ENCODE results near the gene NAA38. TPM values are rescaled to one million over a fixed set of nuclear protein-coding genes. Genes with fewer than 3 reads are reported as not detected.

Gene NAA38
- total RNA-seq, 1 donor from 2014 or later, result 64.9 TPM

GRCh38 chr17:7840875-7841274 is 16.5 kb downstream of the NAA38 start:
- Mint-ChIP-seq H3K4me1 (ENCODE audit: unreplicated experiment) (peaks cover 43% of the 10 kb centered on the region), H3K9me3 (no peaks in the 10 kb centered on the region), H3K4me3 (peak overlapping the region; percentile 96), H3K36me3 (peaks cover 9% of the 10 kb centered on the region), H3K27me3 (no peaks in the 10 kb centered on the region), H3K27ac (peak overlapping the region; percentile 98)
- DNase-seq (ENCODE audit: extremely low spot score, unreplicated experiment), result no peak
- TF ChIP-seq CTCF (conservative IDR thresholded peaks at IDR 0.05), result no peak

- no peak for TF ChIP-seq CTCF (conservative IDR thresholded peaks at IDR 0.05)
- Mint-ChIP-seq H3K36me3 (peaks cover 9% of the 10 kb centered on the region), H3K9me3 (no peaks in the 10 kb centered on the region), H3K27me3 (no peaks in the 10 kb centered on the region), H3K27ac (peak overlapping the region; percentile 98), H3K4me1 (ENCODE audit: unreplicated experiment) (peaks cover 43% of the 10 kb centered on the region), H3K4me3 (peak overlapping the region; percentile 96)
- DNase-seq (ENCODE audit: extremely low spot score, unreplicated experiment), result no peak
These were observed 16.9 kb downstream of the NAA38 start for GRCh38 chr17:7840441-7840840.

GRCh38 chr17:7839876-7840261 is 17.5 kb downstream of the NAA38 start:
- DNase-seq (ENCODE audit: extremely low spot score, unreplicated experiment), result no peak
- TF ChIP-seq CTCF (conservative IDR thresholded peaks at IDR 0.05), result no peak
- H3K4me3 Mint-ChIP-seq, result peak overlapping the region; percentile 96
- H3K27ac Mint-ChIP-seq, result peak overlapping the region; percentile 98
- no peaks in the 10 kb centered on the region for H3K9me3 Mint-ChIP-seq
- no peaks in the 10 kb centered on the region for H3K27me3 Mint-ChIP-seq
- H3K36me3 Mint-ChIP-seq, result peaks cover 9% of the 10 kb centered on the region
- H3K4me1 Mint-ChIP-seq (ENCODE audit: unreplicated experiment), result peaks cover 43% of the 10 kb centered on the region

- TF ChIP-seq CTCF (conservative IDR thresholded peaks at IDR 0.05), result no peak
- peaks cover 43% of the 10 kb centered on the region for H3K4me1 Mint-ChIP-seq (ENCODE audit: unreplicated experiment)
- peak overlapping the region; percentile 98 for H3K27ac Mint-ChIP-seq
- no peaks in the 10 kb centered on the region for H3K27me3 Mint-ChIP-seq
- peak overlapping the region; percentile 96 for H3K4me3 Mint-ChIP-seq
- H3K36me3 Mint-ChIP-seq, result peaks cover 9% of the 10 kb centered on the region
- H3K9me3 Mint-ChIP-seq, result no peaks in the 10 kb centered on the region
- DNase-seq (ENCODE audit: extremely low spot score, unreplicated experiment), result no peak
These were observed 18.0 kb downstream of the NAA38 start for GRCh38 chr17:7839190-7839875.

GRCh38 chr17:7838090-7839075 is 19.0 kb downstream of the NAA38 start:
- H3K36me3 Mint-ChIP-seq, result peaks cover 9% of the 10 kb centered on the region
- H3K4me1 Mint-ChIP-seq (ENCODE audit: unreplicated experiment), result peaks cover 47% of the 10 kb centered on the region
- no peaks in the 10 kb centered on the region for H3K9me3 Mint-ChIP-seq
- no peak for DNase-seq (ENCODE audit: extremely low spot score, unreplicated experiment)
- H3K27ac Mint-ChIP-seq, result peak overlapping the region; percentile 100
- H3K4me3 Mint-ChIP-seq, result peak overlapping the region; percentile 100
- TF ChIP-seq CTCF (conservative IDR thresholded peaks at IDR 0.05), result no peak
- H3K27me3 Mint-ChIP-seq, result peaks cover 3% of the 10 kb centered on the region
